Chondrocyte (in vitro differentiated cells): ENCODE results near the gene PKDCC. TPM values are rescaled to one million over a fixed set of nuclear protein-coding genes. Genes with fewer than 3 reads are reported as not detected.

Experiments
- DNase-seq: peaks from one replicate; pipeline ENCODE4 v3.0.0; 2021; ENCODE audit warnings: mixed read lengths, low spot score
- H3K27ac Mint-ChIP-seq: one replicate; pipeline ENCODE4 v1.8.0; 2021; ENCODE audit warnings: mild to moderate bottlenecking, moderate library complexity, mixed read lengths; ENCODE audit not compliant: unreplicated experiment
- H3K27me3 Mint-ChIP-seq: 2 replicates; pipeline ENCODE4 v1.8.0; 2021; ENCODE audit warnings: low read depth, mixed read lengths
- H3K36me3 Mint-ChIP-seq: 2 replicates; pipeline ENCODE4 v1.8.0; 2021; ENCODE audit warnings: low read depth, mixed read lengths
- H3K4me1 Mint-ChIP-seq: 2 replicates; pipeline ENCODE4 v1.8.0; 2021; ENCODE audit warnings: low read depth, mild to moderate bottlenecking, mixed read lengths
- H3K4me3 Mint-ChIP-seq: one replicate; pipeline ENCODE4 v1.8.0; 2021; ENCODE audit warnings: mild to moderate bottlenecking, moderate library complexity, mixed read lengths; ENCODE audit not compliant: unreplicated experiment
- H3K9me3 Mint-ChIP-seq: 2 replicates; pipeline ENCODE4 v1.8.0; 2021; ENCODE audit warnings: low read depth, mixed read lengths
- CTCF ChIP-seq: fragments of 200-600 bp; sonication (generic); IDR thresholded peaks from 2 replicates; pipeline ENCODE4 v1.5.0; 2021; ENCODE audit warnings: antibody characterized with exemption, mild to moderate bottlenecking, moderate library complexity
- total RNA-seq: library from RNA; stranded (reverse); gene quantifications from 3 replicates; pipeline ENCODE4 v1.2.1, GENCODE V29; 2021

PKDCC gene
- total RNA-seq, 1 donor from 2014 or later = 164 TPM

- no peak for DNase-seq
- Mint-ChIP-seq H3K9me3 (no peaks in the 10 kb centered on the region), H3K4me3 (no peak overlapping the region), H3K36me3 (no peaks in the 10 kb centered on the region), H3K27ac (no peak overlapping the region), H3K27me3 (no peaks in the 10 kb centered on the region), H3K4me1 (peaks cover 33% of the 10 kb centered on the region)
- no peak for TF ChIP-seq CTCF
Observed at GRCh38 chr2:42085706-42086487, 38.1 kb downstream of the PKDCC start.

GRCh38 chr2:42086500-42086953, 38.7 kb downstream of the PKDCC start:
- TF ChIP-seq CTCF = peak; percentile 96

GRCh38 chr2:42087137-42087856, 39.5 kb downstream of the PKDCC start:
- no peak for DNase-seq
- peaks cover 39% of the 10 kb centered on the region for H3K4me1 Mint-ChIP-seq
- no peaks in the 10 kb centered on the region for H3K9me3 Mint-ChIP-seq
- no peak overlapping the region for H3K4me3 Mint-ChIP-seq
- H3K27me3 Mint-ChIP-seq = no peaks in the 10 kb centered on the region
- TF ChIP-seq CTCF = no peak
- no peak overlapping the region for H3K27ac Mint-ChIP-seq
- no peaks in the 10 kb centered on the region for H3K36me3 Mint-ChIP-seq

More at GRCh38 chr2:42086500-42086953, 38.7 kb downstream of the PKDCC start:
- DNase-seq = no peak
- no peak overlapping the region for H3K27ac Mint-ChIP-seq
- no peak overlapping the region for H3K4me3 Mint-ChIP-seq
- peaks cover 33% of the 10 kb centered on the region for H3K4me1 Mint-ChIP-seq
- H3K36me3 Mint-ChIP-seq = no peaks in the 10 kb centered on the region
- H3K9me3 Mint-ChIP-seq = no peaks in the 10 kb centered on the region
- no peaks in the 10 kb centered on the region for H3K27me3 Mint-ChIP-seq

- H3K36me3 Mint-ChIP-seq = no peaks in the 10 kb centered on the region
- H3K9me3 Mint-ChIP-seq = no peaks in the 10 kb centered on the region
- DNase-seq = no peak
- no peak overlapping the region for H3K27ac Mint-ChIP-seq
- no peak for TF ChIP-seq CTCF
- H3K4me1 Mint-ChIP-seq = peaks cover 43% of the 10 kb centered on the region
- no peak overlapping the region for H3K4me3 Mint-ChIP-seq
- peaks cover 1% of the 10 kb centered on the region for H3K27me3 Mint-ChIP-seq
Observed at GRCh38 chr2:42087857-42088195, 40.0 kb downstream of the PKDCC start.

GRCh38 chr2:42089340-42089925, 41.6 kb downstream of the PKDCC start:
- no peak for DNase-seq
- Mint-ChIP-seq H3K36me3 (no peaks in the 10 kb centered on the region), H3K27ac (no peak overlapping the region), H3K4me3 (no peak overlapping the region), H3K27me3 (peaks cover 2% of the 10 kb centered on the region), H3K9me3 (no peaks in the 10 kb centered on the region), H3K4me1 (peaks cover 33% of the 10 kb centered on the region)
- TF ChIP-seq CTCF = peak; percentile 76
